Suprapubic skin (tissue), 4 donors: ENCODE measurements around the gene PRRT1.

Source experiments
- CTCF ChIP-seq, 2 donors: fragments of 200-600 bp in 1 of 2; fragments of 450-650 bp in 1 of 2; sonication (generic) in 1 of 2; IDR thresholded peaks; one replicate each; pipeline ENCODE4 v1.5.1; 2016 to 2019; ENCODE audit warnings: antibody characterized with exemption in 2 of 2, mild to moderate bottlenecking in 1 of 2, moderate library complexity in 1 of 2
- POLR2A ChIP-seq, 2 donors: fragments of 450-650 bp; IDR thresholded peaks; one replicate each; pipeline ENCODE4 v1.6.1; 2017; ENCODE audit warnings: antibody characterized with exemption in 2 of 2, mild to moderate bottlenecking in 2 of 2, moderate library complexity in 2 of 2
- POLR2AphosphoS5 ChIP-seq, 3 donors: sonication (generic); formaldehyde crosslinking; IDR thresholded peaks; one replicate each; pipeline ENCODE4 v1.6.1; 2017; ENCODE audit warnings: antibody characterized with exemption in 3 of 3

GRCh38 chr6:32198866-32199265 lies 47.1 kb upstream of the PRRT1 start:
- no peak for TF ChIP-seq CTCF (IDR thresholded peaks at IDR 0.05)
- no peak for TF ChIP-seq POLR2A (IDR thresholded peaks at IDR 0.05)
- no peak for TF ChIP-seq POLR2AphosphoS5 (IDR thresholded peaks at IDR 0.05)
